ENCODE data around the gene PTPRZ1. TPM values are rescaled to one million over a fixed set of nuclear protein-coding genes. Genes with fewer than 3 reads are reported as not detected.

Gene PTPRZ1
- total RNA-seq, 1 donor from 2014 or later, result 11.4 TPM

- TF ChIP-seq CTCF (IDR thresholded peaks at IDR 0.05; ENCODE audit: partially characterized antibody, unreplicated experiment), result no peak
- DNase-seq, result no peak
- Mint-ChIP-seq H3K4me1 (ENCODE audit: low read depth, unreplicated experiment) (peaks cover 6% of the 10 kb centered on the region), H3K27ac (ENCODE audit: unreplicated experiment) (no peak overlapping the region), H3K4me3 (ENCODE audit: unreplicated experiment) (no peak overlapping the region), H3K36me3 (ENCODE audit: unreplicated experiment) (no peaks in the 10 kb centered on the region), H3K9me3 (ENCODE audit: unreplicated experiment) (peaks cover 1% of the 10 kb centered on the region), H3K27me3 (ENCODE audit: unreplicated experiment) (no peaks in the 10 kb centered on the region)
These were observed 162.9 kb downstream of the PTPRZ1 start for GRCh38 chr7:122035876-122036275.

- peaks cover 1% of the 10 kb centered on the region for H3K9me3 Mint-ChIP-seq (ENCODE audit: unreplicated experiment)
- no peak for TF ChIP-seq CTCF (IDR thresholded peaks at IDR 0.05; ENCODE audit: partially characterized antibody, unreplicated experiment)
- H3K27ac Mint-ChIP-seq (ENCODE audit: unreplicated experiment), result no peak overlapping the region
- H3K4me3 Mint-ChIP-seq (ENCODE audit: unreplicated experiment), result no peak overlapping the region
- H3K4me1 Mint-ChIP-seq (ENCODE audit: low read depth, unreplicated experiment), result peaks cover 6% of the 10 kb centered on the region
- no peaks in the 10 kb centered on the region for H3K36me3 Mint-ChIP-seq (ENCODE audit: unreplicated experiment)
- no peak for DNase-seq
- no peaks in the 10 kb centered on the region for H3K27me3 Mint-ChIP-seq (ENCODE audit: unreplicated experiment)
These were observed 165.2 kb downstream of the PTPRZ1 start for GRCh38 chr7:122038134-122038533.

- Mint-ChIP-seq H3K36me3 (ENCODE audit: unreplicated experiment) (no peaks in the 10 kb centered on the region), H3K9me3 (ENCODE audit: unreplicated experiment) (peaks cover 1% of the 10 kb centered on the region), H3K27me3 (ENCODE audit: unreplicated experiment) (no peaks in the 10 kb centered on the region), H3K27ac (ENCODE audit: unreplicated experiment) (no peak overlapping the region), H3K4me1 (ENCODE audit: low read depth, unreplicated experiment) (peaks cover 6% of the 10 kb centered on the region), H3K4me3 (ENCODE audit: unreplicated experiment) (no peak overlapping the region)
- DNase-seq, result no peak
- TF ChIP-seq CTCF (IDR thresholded peaks at IDR 0.05; ENCODE audit: partially characterized antibody, unreplicated experiment), result no peak
These were observed 165.9 kb downstream of the PTPRZ1 start for GRCh38 chr7:122038904-122039303.

GRCh38 chr7:122040147-122040546 lies 167.2 kb downstream of the PTPRZ1 start:
- no peaks in the 10 kb centered on the region for H3K36me3 Mint-ChIP-seq (ENCODE audit: unreplicated experiment)
- DNase-seq, result no peak
- no peak overlapping the region for H3K4me3 Mint-ChIP-seq (ENCODE audit: unreplicated experiment)
- no peak for TF ChIP-seq CTCF (IDR thresholded peaks at IDR 0.05; ENCODE audit: partially characterized antibody, unreplicated experiment)
- H3K4me1 Mint-ChIP-seq (ENCODE audit: low read depth, unreplicated experiment), result peaks cover 6% of the 10 kb centered on the region
- peaks cover 1% of the 10 kb centered on the region for H3K9me3 Mint-ChIP-seq (ENCODE audit: unreplicated experiment)
- H3K27ac Mint-ChIP-seq (ENCODE audit: unreplicated experiment), result no peak overlapping the region
- H3K27me3 Mint-ChIP-seq (ENCODE audit: unreplicated experiment), result no peaks in the 10 kb centered on the region

- Mint-ChIP-seq H3K4me1 (ENCODE audit: low read depth, unreplicated experiment) (no peaks in the 10 kb centered on the region), H3K9me3 (ENCODE audit: unreplicated experiment) (no peaks in the 10 kb centered on the region), H3K4me3 (ENCODE audit: unreplicated experiment) (no peak overlapping the region), H3K27me3 (ENCODE audit: unreplicated experiment) (no peaks in the 10 kb centered on the region), H3K27ac (ENCODE audit: unreplicated experiment) (no peak overlapping the region), H3K36me3 (ENCODE audit: unreplicated experiment) (no peaks in the 10 kb centered on the region)
- TF ChIP-seq CTCF (IDR thresholded peaks at IDR 0.05; ENCODE audit: partially characterized antibody, unreplicated experiment), result no peak
- DNase-seq, result no peak
These were observed 173.4 kb downstream of the PTPRZ1 start for GRCh38 chr7:122046402-122046801.

All from glutamatergic neuron (in vitro differentiated cells).